OCI-LY1 (cell line): ENCODE measurements around the gene PALS1.

Source experiments
- H2AFZ ChIP-seq: fragments of 200-600 bp; sonication (generic), shearing (Covaris generic); 2 replicates; pipeline ENCODE4 v1.6.0; 2014; ENCODE audit warnings: antibody characterized with exemption, mild to moderate bottlenecking, low read length
- H3F3A ChIP-seq: fragments of 200-600 bp; sonication (generic), shearing (Covaris generic); 2 replicates; pipeline ENCODE4 v1.6.0; 2014; ENCODE audit warnings: mild to moderate bottlenecking, antibody characterized with exemption, low read length, moderate library complexity; ENCODE audit not compliant: insufficient read depth
- H3K27ac ChIP-seq: fragments of 200-600 bp; sonication (generic); 2 replicates; pipeline ENCODE4 v1.5.1; 2014; ENCODE audit warnings: low read length, mixed run types, mild to moderate bottlenecking, low read depth; ENCODE audit not compliant: poor library complexity, severe bottlenecking
- H3K27me3 ChIP-seq: fragments of 200-600 bp; sonication (generic); 2 replicates; pipeline ENCODE4 v1.6.0; 2014; ENCODE audit warnings: antibody characterized with exemption, mild to moderate bottlenecking, low read length, moderate library complexity; ENCODE audit not compliant: insufficient read depth
- H3K36me3 ChIP-seq: fragments of 200-600 bp; sonication (generic); 2 replicates; pipeline ENCODE4 v1.6.1; 2014; ENCODE audit warnings: mild to moderate bottlenecking, antibody characterized with exemption, low read length, moderate library complexity, mixed read lengths; ENCODE audit not compliant: insufficient read depth
- H3K4me1 ChIP-seq: fragments of 200-600 bp; sonication (generic); 2 replicates; pipeline ENCODE4 v1.5.1; 2014; ENCODE audit warnings: mild to moderate bottlenecking, low read length, moderate library complexity; ENCODE audit not compliant: insufficient read depth, severe bottlenecking
- H3K4me2 ChIP-seq: fragments of 200-600 bp; sonication (generic), shearing (Covaris generic); 2 replicates; pipeline ENCODE4 v1.6.1; 2014; ENCODE audit warnings: low read length
- H3K4me3 ChIP-seq: fragments of 200-600 bp; sonication (generic); 2 replicates; pipeline ENCODE4 v1.5.1; 2014; ENCODE audit warnings: low read length, low read depth, mild to moderate bottlenecking, mixed read lengths; ENCODE audit not compliant: poor library complexity, severe bottlenecking
- H3K79me2 ChIP-seq: fragments of 200-600 bp; shearing (Covaris generic); 2 replicates; pipeline ENCODE4 v1.6.1; 2016; ENCODE audit warnings: mixed run types, low read length, mixed read lengths; ENCODE audit not compliant: insufficient read depth
- H3K9ac ChIP-seq: fragments of 200-600 bp; sonication (generic), shearing (Covaris generic); 2 replicates; pipeline ENCODE4 v1.6.1; 2014; ENCODE audit warnings: mild to moderate bottlenecking, low read length, mixed read lengths
- H3K9me2 ChIP-seq: fragments of 200-600 bp; sonication (generic), shearing (Covaris generic); 2 replicates; pipeline ENCODE4 v1.6.1; 2014; ENCODE audit warnings: low read depth, mild to moderate bottlenecking, low read length, mixed read lengths
- H3K9me3 ChIP-seq: fragments of 200-600 bp; shearing (Covaris generic); 2 replicates; pipeline ENCODE4 v1.6.1; 2014; ENCODE audit warnings: low read length, mixed read lengths
- H4K20me1 ChIP-seq: fragments of 200-600 bp; sonication (generic), shearing (Covaris generic); 2 replicates; pipeline ENCODE4 v1.6.0; 2016; ENCODE audit warnings: mild to moderate bottlenecking, low read length; ENCODE audit not compliant: insufficient read depth
- EZH2 ChIP-seq: fragments of 200-600 bp; sonication (generic), shearing (Covaris generic); IDR thresholded peaks from 2 replicates; pipeline ENCODE4 v1.8.0; 2017; ENCODE audit warnings: borderline replicate concordance, mixed run types, mild to moderate bottlenecking, antibody characterized with exemption, low read length, moderate library complexity, mixed read lengths
- TF ChIP-seq, protein P1 (sequence below): fragments of 200-600 bp; sonication (generic), shearing (Covaris generic); IDR thresholded peaks from 2 replicates; pipeline ENCODE4 v1.5.1; 2017; ENCODE audit warnings: mild to moderate bottlenecking, antibody characterized with exemption, low read length, moderate library complexity, mixed read lengths

Gene PALS1

DNA sequence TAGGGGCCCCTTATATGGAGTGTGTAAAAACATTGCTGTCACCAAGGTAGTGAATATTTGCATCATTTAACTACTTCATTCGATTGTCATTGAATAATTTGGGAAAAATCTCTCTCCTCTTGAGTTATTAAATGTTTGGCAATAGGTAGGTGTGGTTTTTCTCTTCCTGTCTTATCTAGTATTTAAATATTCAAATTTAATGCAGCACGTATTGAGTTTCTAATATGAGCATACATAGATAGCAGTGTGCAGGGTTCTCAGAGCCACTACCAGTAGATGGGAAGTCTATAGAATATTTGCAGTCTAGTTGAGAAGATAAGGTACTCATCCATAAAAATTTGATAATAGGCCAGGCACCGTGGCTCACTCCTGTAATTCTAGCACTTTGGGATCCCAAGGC is 16.7 kb downstream of the PALS1 start:
- no peaks in the 10 kb centered on the region for H3K9me3 ChIP-seq
- H3F3A ChIP-seq, result no peaks in the 10 kb centered on the region
- TF ChIP-seq EZH2, result no peak
- TF ChIP-seq, protein P1, sequence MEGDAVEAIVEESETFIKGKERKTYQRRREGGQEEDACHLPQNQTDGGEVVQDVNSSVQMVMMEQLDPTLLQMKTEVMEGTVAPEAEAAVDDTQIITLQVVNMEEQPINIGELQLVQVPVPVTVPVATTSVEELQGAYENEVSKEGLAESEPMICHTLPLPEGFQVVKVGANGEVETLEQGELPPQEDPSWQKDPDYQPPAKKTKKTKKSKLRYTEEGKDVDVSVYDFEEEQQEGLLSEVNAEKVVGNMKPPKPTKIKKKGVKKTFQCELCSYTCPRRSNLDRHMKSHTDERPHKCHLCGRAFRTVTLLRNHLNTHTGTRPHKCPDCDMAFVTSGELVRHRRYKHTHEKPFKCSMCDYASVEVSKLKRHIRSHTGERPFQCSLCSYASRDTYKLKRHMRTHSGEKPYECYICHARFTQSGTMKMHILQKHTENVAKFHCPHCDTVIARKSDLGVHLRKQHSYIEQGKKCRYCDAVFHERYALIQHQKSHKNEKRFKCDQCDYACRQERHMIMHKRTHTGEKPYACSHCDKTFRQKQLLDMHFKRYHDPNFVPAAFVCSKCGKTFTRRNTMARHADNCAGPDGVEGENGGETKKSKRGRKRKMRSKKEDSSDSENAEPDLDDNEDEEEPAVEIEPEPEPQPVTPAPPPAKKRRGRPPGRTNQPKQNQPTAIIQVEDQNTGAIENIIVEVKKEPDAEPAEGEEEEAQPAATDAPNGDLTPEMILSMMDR, result no peak
- H3K36me3 ChIP-seq, result no peaks in the 10 kb centered on the region
- H3K4me2 ChIP-seq, result no peak overlapping the region
- H2AFZ ChIP-seq, result no peak overlapping the region
- H3K9me2 ChIP-seq, result no peaks in the 10 kb centered on the region
- H3K27me3 ChIP-seq, result no peaks in the 10 kb centered on the region
- H3K9ac ChIP-seq, result no peak overlapping the region
- H3K27ac ChIP-seq, result no peak overlapping the region
- H3K79me2 ChIP-seq, result peaks cover 48% of the 10 kb centered on the region
- H3K4me3 ChIP-seq, result no peak overlapping the region
- peaks cover 4% of the 10 kb centered on the region; the same call in 1 of the 2 replicates for H4K20me1 ChIP-seq
- H3K4me1 ChIP-seq, result peaks cover 12% of the 10 kb centered on the region

DNA sequence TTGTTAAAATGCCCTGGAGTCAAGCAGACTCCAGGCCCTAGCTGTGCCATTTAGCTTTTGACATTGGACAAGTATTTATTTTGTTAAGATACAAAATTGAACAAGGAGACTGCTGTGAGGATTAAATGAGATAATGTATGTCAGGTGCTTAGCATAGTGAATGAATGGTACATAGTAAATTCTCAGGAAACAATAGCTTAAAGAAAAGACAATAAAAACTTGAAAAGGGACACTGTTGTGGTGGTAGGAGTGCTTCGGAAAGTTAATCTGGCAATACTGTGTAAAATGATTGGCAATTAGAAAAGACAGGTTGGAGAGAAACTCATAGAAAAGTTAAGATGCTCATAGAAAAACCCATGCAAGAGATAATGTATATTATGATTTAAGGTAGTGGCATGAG is 19.7 kb downstream of the PALS1 start:
- Histone ChIP-seq H3K4me3 (no peak overlapping the region), H3K4me2 (no peak overlapping the region), H3K9me2 (no peaks in the 10 kb centered on the region), H2AFZ (no peak overlapping the region), H3K9me3 (no peaks in the 10 kb centered on the region), H3K27ac (no peak overlapping the region), H4K20me1 (peaks cover 4% of the 10 kb centered on the region; the same call in 1 of the 2 replicates), H3K4me1 (peaks cover 2% of the 10 kb centered on the region), H3K79me2 (peaks cover 36% of the 10 kb centered on the region), H3K27me3 (no peaks in the 10 kb centered on the region), H3K36me3 (no peaks in the 10 kb centered on the region), H3K9ac (no peak overlapping the region), H3F3A (no peaks in the 10 kb centered on the region)
- TF ChIP-seq, protein P1, result no peak
- TF ChIP-seq EZH2, result no peak

DNA sequence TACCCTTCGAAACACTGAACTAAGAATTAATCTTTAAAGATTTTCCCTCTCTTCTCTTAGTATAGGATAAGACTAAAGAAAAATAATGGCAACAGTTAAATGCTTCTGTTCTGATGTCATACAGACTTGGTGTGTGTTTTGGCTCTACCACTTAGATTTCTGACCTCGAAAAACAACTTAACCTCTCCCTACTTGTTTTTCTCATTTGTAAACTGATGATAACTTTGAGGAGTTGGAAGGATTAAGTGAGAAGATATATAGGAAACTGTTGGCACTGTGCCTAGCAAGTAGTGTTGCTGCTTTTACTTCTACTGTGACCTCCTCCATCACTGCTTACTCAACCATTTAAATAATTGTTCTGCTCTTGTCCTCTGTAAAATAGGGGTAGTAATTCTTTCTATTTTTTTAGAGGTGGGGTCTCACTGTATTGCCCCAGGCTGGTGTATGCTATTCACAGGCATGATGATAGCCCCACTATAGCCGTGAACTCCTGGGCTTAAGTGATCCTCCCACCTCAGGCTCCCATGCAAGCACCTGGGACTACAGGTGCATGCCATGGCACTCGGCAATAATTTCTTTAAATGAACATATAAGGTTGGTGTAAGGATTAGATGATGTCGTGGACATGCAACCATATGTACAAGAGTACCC is 22.4 kb downstream of the PALS1 start:
- Histone ChIP-seq H3K27ac (no peak overlapping the region), H3K9me3 (no peaks in the 10 kb centered on the region), H3K27me3 (no peaks in the 10 kb centered on the region), H3K36me3 (no peaks in the 10 kb centered on the region), H2AFZ (no peak overlapping the region), H4K20me1 (peaks cover 4% of the 10 kb centered on the region; the same call in 1 of the 2 replicates), H3F3A (no peaks in the 10 kb centered on the region), H3K79me2 (peaks cover 32% of the 10 kb centered on the region), H3K4me2 (no peak overlapping the region), H3K4me3 (no peak overlapping the region), H3K9me2 (no peaks in the 10 kb centered on the region), H3K4me1 (no peaks in the 10 kb centered on the region), H3K9ac (no peak overlapping the region)
- TF ChIP-seq, protein P1, result no peak
- TF ChIP-seq EZH2, result no peak
